ENCODE measurements around the gene ZNF646. TPM values are rescaled to one million over a fixed set of nuclear protein-coding genes. Genes with fewer than 3 reads are reported as not detected.
A peak's percentile ranks its signal among the peaks of the same experiment; 100 is the strongest.

ZNF646 gene, protein sequence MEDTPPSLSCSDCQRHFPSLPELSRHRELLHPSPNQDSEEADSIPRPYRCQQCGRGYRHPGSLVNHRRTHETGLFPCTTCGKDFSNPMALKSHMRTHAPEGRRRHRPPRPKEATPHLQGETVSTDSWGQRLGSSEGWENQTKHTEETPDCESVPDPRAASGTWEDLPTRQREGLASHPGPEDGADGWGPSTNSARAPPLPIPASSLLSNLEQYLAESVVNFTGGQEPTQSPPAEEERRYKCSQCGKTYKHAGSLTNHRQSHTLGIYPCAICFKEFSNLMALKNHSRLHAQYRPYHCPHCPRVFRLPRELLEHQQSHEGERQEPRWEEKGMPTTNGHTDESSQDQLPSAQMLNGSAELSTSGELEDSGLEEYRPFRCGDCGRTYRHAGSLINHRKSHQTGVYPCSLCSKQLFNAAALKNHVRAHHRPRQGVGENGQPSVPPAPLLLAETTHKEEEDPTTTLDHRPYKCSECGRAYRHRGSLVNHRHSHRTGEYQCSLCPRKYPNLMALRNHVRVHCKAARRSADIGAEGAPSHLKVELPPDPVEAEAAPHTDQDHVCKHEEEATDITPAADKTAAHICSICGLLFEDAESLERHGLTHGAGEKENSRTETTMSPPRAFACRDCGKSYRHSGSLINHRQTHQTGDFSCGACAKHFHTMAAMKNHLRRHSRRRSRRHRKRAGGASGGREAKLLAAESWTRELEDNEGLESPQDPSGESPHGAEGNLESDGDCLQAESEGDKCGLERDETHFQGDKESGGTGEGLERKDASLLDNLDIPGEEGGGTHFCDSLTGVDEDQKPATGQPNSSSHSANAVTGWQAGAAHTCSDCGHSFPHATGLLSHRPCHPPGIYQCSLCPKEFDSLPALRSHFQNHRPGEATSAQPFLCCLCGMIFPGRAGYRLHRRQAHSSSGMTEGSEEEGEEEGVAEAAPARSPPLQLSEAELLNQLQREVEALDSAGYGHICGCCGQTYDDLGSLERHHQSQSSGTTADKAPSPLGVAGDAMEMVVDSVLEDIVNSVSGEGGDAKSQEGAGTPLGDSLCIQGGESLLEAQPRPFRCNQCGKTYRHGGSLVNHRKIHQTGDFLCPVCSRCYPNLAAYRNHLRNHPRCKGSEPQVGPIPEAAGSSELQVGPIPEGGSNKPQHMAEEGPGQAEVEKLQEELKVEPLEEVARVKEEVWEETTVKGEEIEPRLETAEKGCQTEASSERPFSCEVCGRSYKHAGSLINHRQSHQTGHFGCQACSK (N-terminal part only)
- total RNA-seq: 28.5 and 32.6 TPM in 2 replicates
- long read RNA-seq, partial matches to known transcripts: 0 of 1 reads
- long read RNA-seq, other reads (novel, unspliced or antisense): 1 of 1 reads

- H3K27me3 Mint-ChIP-seq: no peaks in the 10 kb centered on the region
- H3K9me3 Mint-ChIP-seq (ENCODE audit: low read depth): no peaks in the 10 kb centered on the region
- peak; percentile 18 for TF ChIP-seq CTCF (IDR thresholded peaks at IDR 0.05; ENCODE audit: unreplicated experiment)
- peaks cover 19% of the 10 kb centered on the region for H3K4me1 Mint-ChIP-seq (ENCODE audit: low read depth)
- DNase-seq (ENCODE audit: low spot score, unreplicated experiment): peak; percentile 89
- peaks cover 4% of the 10 kb centered on the region for H3K36me3 Mint-ChIP-seq (ENCODE audit: insufficient read depth)
- H3K4me3 Mint-ChIP-seq (ENCODE audit: low read depth): peak within 1 kb of the TSS; percentile 99
- H3K27ac Mint-ChIP-seq: peak within 1 kb of the TSS; percentile 99
These were observed at the start of gene ZNF646, which contains the start of gene ZNF668 for GRCh38 chr16:31073970-31074813. Gene ZNF646, plus strand, starts transcription at chr16:31074422. Its CDS starts 1,903 bp downstream, at chr16:31076325. Gene ZNF668, minus strand, starts transcription at chr16:31074240. Its CDS starts 9,781 bp downstream, at chr16:31064459.

DNA sequence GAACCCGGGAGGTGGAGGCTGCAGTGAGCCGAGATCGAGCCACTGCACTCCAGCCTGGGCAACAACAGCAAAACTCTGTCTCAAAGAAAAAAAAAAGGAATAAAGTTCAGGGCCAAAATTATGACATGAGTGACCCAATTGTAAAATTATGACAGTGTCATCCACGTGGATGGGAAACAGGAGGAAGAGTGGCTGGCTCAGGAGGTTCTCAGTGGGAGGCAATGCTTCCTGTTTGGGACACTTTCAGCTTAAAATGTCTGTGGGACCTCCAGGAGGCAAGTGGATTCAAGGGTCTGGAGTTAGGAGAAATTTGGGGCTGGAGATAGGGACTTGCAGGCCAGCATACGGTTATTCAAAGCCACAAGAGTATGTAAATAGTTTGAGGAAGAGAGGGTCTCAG, 48.9 kb upstream of the ZNF646 start:
- Mint-ChIP-seq H3K27me3 (no peaks in the 10 kb centered on the region), H3K9me3 (ENCODE audit: low read depth) (no peaks in the 10 kb centered on the region), H3K36me3 (ENCODE audit: insufficient read depth) (no peaks in the 10 kb centered on the region), H3K4me3 (ENCODE audit: low read depth) (no peak overlapping the region), H3K27ac (no peak overlapping the region), H3K4me1 (ENCODE audit: low read depth) (no peaks in the 10 kb centered on the region)
- no peak for TF ChIP-seq CTCF (IDR thresholded peaks at IDR 0.05; ENCODE audit: unreplicated experiment)
- DNase-seq (ENCODE audit: low spot score, unreplicated experiment): no peak

DNA sequence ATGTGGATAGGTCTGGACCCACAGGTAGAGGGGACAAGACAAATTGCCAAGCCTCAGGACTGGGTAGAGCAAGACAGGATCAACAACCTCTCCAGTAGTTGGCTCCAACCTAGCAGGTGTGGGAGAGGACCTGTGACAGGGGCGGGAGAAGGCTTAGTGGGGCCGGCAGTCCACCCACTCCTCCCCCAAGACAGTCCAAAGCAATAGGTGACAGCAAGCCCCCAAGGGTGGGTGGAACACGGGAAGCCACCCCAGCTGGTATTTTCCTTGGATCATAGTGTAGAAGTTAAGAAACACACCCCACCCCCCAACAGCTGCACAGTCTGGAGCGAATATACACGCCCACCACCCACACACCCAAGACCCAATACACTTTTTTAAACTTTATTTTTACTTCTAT, 45.0 kb upstream of the ZNF646 start:
- Mint-ChIP-seq H3K9me3 (ENCODE audit: low read depth) (no peaks in the 10 kb centered on the region), H3K4me1 (ENCODE audit: low read depth) (peaks cover 4% of the 10 kb centered on the region), H3K4me3 (ENCODE audit: low read depth) (no peak overlapping the region), H3K36me3 (ENCODE audit: insufficient read depth) (no peaks in the 10 kb centered on the region), H3K27me3 (no peaks in the 10 kb centered on the region), H3K27ac (no peak overlapping the region)
- DNase-seq (ENCODE audit: low spot score, unreplicated experiment): no peak
- TF ChIP-seq CTCF (IDR thresholded peaks at IDR 0.05; ENCODE audit: unreplicated experiment): no peak

DNA sequence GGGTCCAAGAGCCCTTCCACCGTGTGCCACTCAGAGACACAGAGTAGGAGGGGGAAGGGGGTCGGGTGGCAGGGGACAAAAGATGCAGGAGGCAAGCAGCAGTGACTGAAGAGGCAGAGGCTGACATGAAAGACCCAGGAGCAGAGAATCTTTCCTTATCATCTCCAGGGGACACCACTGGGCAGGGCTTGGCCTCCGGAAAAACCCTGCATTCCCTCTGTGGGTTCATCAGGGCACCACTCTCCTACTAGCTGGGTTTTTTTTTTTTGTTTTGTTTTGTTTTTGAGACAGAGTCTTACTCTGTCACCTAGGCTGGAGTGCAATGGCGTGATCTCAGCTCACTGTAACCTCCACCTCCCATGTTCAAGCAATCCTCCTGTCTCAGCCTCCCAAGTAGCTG, 42.9 kb upstream of the ZNF646 start:
- no peak for DNase-seq (ENCODE audit: low spot score, unreplicated experiment)
- Mint-ChIP-seq H3K27me3 (no peaks in the 10 kb centered on the region), H3K9me3 (ENCODE audit: low read depth) (no peaks in the 10 kb centered on the region), H3K27ac (no peak overlapping the region), H3K4me3 (ENCODE audit: low read depth) (no peak overlapping the region), H3K4me1 (ENCODE audit: low read depth) (peaks cover 5% of the 10 kb centered on the region), H3K36me3 (ENCODE audit: insufficient read depth) (peaks cover 1% of the 10 kb centered on the region)
- TF ChIP-seq CTCF (IDR thresholded peaks at IDR 0.05; ENCODE audit: unreplicated experiment): no peak

Data from progenitor cell of endocrine pancreas (in vitro differentiated cells).